ENCODE results near the gene PITPNC1.
"Not testable (repeated sequence)": the region's sequence is repeated elsewhere in the genome, so short reads cannot be mapped to it uniquely, and the experiment has no call there.

Gene PITPNC1

GRCh38 chr17:67467500-67468455, 90.7 kb downstream of the PITPNC1 start:
- DNase-seq, result no peak

DNA sequence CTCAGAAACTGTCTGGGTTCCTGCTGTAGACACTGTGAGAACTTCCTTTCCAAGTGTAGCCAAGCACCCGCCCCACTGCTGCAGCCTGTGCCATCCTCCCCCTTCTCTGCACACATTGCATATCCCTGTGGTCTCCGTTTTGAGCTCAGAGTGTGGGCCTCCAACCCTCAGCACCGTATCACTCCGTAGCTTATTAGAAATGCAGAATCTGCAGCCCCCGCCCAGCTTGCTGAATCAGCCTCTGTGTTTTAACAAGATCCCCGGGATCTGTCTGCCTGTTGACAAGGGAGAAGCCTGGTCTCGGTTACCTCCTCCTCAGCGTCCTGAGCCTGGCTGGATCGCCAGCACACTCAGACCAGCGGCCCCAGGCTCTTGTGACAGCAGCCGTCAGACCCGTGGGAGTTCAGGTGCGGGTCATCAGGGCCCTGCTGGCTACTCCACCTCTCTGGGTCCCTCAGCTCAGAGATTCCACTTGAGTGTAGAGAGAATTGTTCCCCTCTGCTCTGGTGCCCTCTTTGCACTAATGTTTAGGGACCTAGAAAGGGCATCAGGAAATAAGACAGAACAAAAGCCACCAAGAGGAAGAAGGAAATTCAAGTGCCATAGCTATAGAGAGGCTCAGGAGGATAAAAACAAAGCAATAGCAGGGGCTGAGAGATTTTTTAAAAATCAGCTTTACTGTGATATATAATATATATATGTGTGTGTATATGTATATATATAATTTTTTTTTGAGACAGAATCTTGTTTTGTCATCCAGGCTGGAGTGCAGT, 92.3 kb downstream of the PITPNC1 start:
- no peak for DNase-seq

- DNase-seq, result no peak
Observed at GRCh38 chr17:67470163-67470562, 93.1 kb downstream of the PITPNC1 start.

DNA sequence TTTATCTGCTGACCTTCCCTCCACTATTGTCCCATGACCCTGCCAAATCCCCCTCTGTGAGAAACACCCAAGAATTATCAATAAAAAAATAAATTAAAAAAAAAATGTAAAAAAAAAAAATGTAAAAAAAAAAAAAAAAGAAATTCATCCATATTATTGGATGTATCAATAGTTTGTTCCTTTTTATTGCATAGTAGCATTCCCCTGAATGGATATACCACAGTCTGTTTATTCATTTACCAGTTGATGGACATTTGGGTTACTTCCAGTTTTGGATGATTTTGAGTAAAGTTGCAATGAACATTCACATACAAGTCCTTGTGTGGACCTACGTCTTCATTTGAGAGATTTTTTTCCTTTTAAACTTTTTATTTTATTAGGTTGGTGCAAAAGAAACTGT, 94.0 kb downstream of the PITPNC1 start:
- DNase-seq, result no peak

- not testable (repeated sequence) for DNase-seq
Observed at GRCh38 chr17:67472606-67473005, 95.5 kb downstream of the PITPNC1 start.

DNA sequence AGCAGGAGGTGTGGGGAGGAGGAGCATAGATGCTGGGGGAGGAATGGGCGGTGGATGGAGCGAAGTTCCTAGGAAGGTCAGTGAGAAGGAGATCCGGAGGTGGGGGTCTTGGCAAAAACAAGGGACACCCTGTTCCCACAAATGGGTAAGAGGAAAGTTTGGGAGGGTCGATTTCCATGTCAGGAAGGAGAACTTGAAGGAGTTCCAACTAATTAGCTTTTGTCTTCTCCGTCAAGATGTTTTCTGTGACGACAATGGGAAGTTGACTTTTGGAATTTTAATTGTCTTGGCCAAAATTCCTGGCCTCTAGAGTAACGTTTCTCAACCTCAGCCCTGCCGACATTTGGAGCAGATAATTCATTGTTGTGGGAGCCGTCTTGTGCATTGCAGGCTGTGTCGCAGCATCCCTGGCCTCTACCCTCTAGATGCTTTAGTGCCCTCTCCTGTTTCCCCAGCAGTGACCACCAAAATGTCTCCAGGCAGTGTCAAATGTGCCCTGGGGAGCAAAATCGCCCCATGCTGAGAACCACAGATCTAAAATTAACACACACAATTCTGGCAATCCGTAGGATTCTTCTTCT, 97.1 kb downstream of the PITPNC1 start:
- DNase-seq, result no peak

DNA sequence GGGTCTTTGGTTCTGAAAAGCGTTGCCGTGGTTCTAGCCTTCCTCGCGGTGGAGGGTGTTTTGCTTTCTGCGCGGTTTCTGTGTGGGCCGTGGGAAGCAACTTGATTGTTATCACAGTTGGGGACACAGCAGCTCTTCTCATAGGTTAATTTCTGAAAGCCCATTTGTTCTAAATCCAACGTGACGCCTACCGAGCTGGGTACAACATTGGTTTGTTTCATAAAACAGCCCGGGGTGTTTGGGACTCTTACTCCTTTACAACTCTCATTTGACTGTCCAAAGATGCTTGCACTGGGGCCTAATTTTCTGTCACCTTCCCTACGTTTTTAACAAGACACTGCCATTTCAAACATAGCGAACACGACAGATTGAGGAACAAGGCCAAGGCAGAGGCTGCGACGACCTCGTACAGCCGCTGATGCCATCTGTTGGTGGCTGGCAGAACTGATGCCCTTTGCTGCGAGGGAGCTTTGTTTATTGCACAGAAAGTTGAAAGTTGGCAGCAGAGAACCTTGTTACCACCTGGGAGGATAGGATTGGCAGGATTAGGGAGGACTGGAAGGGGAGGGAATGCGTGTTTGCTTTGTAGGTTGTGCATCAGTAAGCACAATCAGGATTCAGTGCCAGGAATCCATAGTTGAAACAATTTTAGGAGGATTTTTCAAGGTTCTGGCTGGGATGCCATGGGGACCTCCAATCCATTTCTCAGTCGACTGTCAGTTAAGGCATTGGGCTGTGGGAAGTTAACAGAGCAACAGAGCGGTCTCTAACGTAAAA, 98.3 kb downstream of the PITPNC1 start:
- peak; percentile 59 for DNase-seq

GRCh38 chr17:67476787-67477335, 99.8 kb downstream of the PITPNC1 start:
- no peak for DNase-seq

DNA sequence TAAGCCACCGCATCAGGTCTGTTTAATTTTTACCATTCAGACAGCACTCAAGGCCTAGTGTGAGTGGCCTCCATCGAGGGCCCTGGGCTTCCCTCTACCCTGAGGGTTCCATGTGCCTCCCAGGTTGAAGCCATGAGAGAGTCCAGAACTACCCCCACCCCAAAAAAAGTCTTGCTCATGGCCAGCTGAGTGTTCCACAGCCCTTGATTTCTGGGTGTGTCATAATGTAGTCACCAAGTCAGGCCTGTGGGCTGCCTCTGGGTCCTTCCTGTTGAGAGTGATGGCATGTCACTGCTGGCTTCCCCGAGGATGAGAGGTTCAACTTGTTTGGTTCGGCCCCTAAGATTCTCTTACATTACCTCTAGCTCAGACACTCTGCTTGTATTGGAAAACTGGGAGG, 100.6 kb downstream of the PITPNC1 start:
- peak; percentile 81 for DNase-seq

DNA sequence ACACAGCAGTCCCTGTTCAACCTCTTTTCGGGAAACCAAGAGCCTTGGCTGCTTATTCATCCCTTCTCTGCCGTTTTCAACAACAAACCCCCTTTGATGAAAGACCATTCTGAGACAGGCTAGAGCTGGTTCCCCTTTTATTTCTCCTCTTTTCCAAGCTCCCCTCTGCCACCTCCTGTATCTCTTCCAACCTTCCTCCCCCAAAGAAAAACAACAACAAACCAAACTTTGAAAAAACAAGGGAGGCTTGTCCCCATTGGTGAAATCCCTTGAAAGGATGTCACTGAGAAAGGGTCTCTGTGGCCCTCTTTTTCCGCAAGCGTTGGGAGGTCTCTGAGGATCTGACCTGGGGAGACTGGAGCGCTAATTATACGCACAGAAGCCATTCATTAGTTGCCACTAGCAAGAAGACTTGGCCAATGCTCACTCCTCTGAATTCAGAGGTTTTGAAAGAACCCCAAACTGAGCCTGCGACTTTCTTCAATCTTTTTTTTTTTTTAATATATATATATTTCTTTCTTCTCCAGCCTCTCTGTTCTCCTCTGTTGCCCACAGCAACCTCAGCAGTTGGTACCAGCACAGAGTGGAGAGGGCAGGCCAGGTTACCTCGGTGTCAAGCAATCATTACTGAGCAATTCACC, 101.4 kb downstream of the PITPNC1 start:
- no peak for DNase-seq

- no peak for DNase-seq
Observed at GRCh38 chr17:67479148-67479547, 102.1 kb downstream of the PITPNC1 start.

DNA sequence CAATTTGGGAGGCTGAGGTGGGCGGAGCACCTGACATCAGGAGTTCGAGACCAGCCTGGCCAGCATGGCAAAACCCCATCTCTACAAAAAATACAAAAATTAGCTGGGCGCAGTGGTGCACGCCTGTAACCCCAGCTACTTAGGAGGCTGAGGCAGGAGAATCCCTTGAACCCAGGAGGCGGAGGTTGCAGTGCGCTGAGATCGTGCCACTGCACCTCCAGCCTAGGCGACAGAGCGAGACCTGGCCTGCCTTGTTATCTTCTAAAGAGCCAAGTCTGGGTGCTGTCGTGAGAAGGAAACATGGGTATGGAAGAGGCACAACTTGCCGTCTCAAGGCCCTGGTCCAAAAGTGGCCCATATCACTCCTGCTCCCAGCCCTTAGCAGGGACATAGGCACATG, 103.9 kb downstream of the PITPNC1 start:
- not testable (repeated sequence) for DNase-seq

DNA sequence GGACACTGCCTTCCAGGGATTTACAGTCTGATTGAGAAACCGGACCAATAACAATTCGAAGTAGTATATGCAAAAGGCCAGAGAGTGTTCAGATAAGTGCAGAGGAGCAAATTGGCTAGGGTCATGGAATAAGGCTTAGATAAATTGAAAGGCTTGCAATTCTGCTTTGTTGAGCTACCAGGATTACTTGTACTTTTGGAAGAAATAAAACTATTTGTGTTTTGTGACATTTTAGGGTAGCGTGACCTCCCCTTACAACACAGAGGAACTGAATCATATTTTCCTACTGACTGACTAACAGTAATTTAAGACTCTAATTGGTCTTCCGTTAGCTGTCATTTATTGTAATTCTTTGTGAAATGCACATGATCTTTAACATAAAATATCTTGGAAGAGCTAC, 104.7 kb downstream of the PITPNC1 start:
- peak; percentile 91 for DNase-seq

DNA sequence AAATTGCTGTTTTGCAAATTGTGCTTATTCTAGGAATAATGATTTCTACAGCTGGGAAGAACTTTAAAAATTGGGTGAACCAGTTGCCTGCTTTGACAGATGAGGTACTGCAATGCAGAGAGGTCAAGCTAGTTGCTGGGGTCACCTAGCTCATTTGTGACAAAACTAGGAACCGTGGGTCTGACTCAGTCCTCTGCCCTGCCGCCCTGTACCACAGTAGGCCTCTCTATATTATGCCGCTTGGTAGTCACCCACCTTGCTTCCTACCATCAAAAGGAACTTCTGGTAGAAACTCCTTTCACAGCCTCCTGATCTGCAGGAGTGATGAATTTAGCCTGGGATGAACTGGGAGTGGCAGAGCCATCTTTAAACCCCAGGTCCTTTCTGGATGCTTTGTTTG, 105.7 kb downstream of the PITPNC1 start:
- DNase-seq, result peak; percentile 19

DNA sequence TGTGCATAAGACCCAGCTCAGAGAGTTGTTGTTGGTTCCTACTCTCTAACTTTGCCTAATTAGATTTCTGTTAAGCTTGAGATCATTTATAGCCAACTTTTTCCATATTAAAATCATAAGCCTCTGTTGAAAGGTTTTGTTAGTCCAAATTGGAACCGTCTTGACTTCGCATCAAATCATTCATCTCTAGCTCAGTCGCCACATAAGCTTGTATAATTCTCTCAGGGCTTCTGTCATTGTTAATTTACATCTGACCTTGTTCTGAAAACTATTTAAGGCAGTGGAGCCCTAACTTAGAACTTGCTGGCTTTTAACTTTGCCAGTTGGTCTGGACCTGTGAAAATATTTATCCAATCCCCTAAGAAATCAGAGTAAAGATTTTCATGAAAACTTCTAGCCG, 107.2 kb downstream of the PITPNC1 start:
- DNase-seq, result no peak

GRCh38 chr17:67485666-67486065, 108.6 kb downstream of the PITPNC1 start:
- DNase-seq, result no peak

DNA sequence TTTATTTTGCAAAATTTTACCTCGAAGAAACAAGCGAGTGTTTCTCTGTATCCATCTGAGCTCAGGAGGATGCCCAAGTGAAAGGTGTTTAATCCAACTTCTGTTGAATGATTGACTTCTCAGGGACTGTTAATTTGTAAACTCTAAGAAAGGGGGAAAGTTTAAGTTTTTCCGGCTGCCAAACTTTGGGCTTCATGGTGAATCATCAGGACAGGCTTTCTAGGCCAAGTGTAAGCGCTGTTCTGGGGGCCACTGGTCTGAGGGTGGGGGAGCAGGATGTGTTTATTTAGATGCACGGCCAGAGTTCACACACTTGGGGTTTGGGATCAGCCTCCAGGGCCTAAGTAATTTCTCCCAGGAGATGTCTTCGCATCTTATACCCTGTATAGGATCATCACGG, 110.4 kb downstream of the PITPNC1 start:
- peak; percentile 71 for DNase-seq

DNA sequence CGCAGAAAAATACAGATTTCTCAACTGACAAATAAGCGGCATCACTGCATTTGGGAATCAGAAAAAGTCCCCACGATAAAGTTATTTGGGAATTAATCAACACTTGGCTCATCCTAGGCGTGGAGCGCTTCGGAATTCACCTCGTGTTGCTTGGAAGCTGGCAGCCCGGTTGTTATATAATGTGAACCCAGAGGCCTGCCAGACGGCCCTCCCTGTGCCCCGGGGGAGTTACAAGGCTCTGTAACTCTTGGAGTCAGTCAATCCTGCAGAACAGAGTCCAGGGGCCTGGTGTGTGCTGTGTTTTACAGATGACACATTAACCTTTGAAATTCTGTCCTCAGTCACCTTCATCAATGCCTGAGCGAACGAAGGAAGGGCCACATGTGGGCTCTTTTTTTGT, 111.1 kb downstream of the PITPNC1 start:
- no peak for DNase-seq

DNA sequence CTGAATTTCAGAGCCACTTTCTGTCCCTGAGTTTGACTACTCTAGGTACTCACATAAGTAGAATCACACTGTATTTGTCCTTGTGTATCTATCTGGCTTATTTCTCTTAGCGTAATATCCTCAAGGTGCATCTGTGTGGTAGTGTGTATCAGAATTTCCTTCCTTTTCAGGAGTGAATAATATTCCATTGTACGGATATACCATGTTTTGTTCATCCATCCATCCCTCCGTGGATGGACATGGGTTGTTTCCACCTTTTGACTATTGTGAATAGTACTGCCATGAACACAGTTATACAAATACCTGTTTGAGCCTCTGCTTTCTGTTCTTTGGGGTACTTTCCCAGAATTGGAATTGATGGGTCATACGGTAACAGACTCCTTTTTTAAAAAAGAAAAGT, 111.7 kb downstream of the PITPNC1 start:
- DNase-seq, result no peak

- DNase-seq, result no peak
Observed at GRCh38 chr17:67489273-67489672, 112.2 kb downstream of the PITPNC1 start.

DNA sequence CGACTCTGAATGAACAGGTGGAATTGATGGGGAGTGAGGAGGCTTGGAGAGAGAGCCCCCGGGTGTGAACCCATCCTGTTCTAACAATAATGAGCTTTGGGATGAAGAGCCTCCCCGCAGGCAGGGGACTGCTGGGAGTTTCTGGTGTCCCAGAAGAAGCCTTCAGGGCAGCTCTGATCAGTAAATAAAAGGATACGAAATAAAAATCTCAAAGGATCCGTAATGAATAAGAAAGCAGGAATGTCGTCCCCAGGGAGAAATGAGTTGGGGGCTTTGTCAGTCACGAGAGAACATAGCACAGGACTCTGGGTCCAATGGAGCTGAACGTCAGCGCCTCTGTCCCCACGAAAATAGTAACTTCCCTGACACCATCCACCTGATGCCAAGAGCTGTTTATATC, 113.4 kb downstream of the PITPNC1 start:
- DNase-seq, result no peak
